K562 (cell line): ENCODE measurements around the gene C1RL. TPM values are rescaled to one million over a fixed set of nuclear protein-coding genes. Genes with fewer than 3 reads are reported as not detected.

Experiments used
- ATAC-seq: fragments of 200-7000 bp; cut with Tn5 transposase; 3 replicates; pipeline ENCODE4 v1.9.1; 2020; ENCODE audit warnings: moderate library complexity
- BruUV-seq: library from RNA; stranded (reverse); fragments of 400-500 nt; replicated peaks from 2 replicates; lab custom pipeline; 2021; lab: Mats Ljungman, UMichigan
- CTCF ChIA-PET: fragments of 300-600 bp; formaldehyde crosslinking; extraction: SDS; loops from one replicate; lab custom pipeline; 2021; ENCODE audit warnings: low intra/inter-chr PET ratio; lab: Yijun Ruan, JAX
- POLR2A ChIA-PET: fragments of 300-600, 350-650 bp; sonication (Branson Sonifier 250); formaldehyde crosslinking; extraction: SDS; loops from one replicate; lab custom pipeline; 2021; ENCODE audit warnings: antibody characterized with exemption, inconsistent platforms; lab: Yijun Ruan, JAX
- DNase-seq, 4 experiments: peaks; one replicate each; pipeline versions ENCODE4 v3.0.0 to v3.0.0-alpha.2; 2011 to 2018; ENCODE audit warnings: low spot score in 3 of 4, mixed read lengths in 3 of 4; ENCODE audit errors: extremely low read depth in 1 of 4
- FAIRE-seq: peaks from 2 replicates; lab custom pipeline; 2011; peaks lifted over from hg19 to GRCh38; lab: Jason Lieb, UNC
- H2AFZ ChIP-seq: 2 replicates; pipeline ENCODE4 v1.6.0; 2011; ENCODE audit warnings: low read depth, low read length, control low read depth, inconsistent platforms
- H3K27ac ChIP-seq: fragments of 200-600 bp; 3 replicates; pipeline ENCODE4 v1.8.0; 2011; ENCODE audit warnings: low read depth, mild to moderate bottlenecking, control low read depth, inconsistent platforms, low read length, moderate library complexity, mixed read lengths; ENCODE audit errors: extremely low read depth
- H3K27me3 ChIP-seq, 2 experiments: fragments of 300-600 bp in 1 of 2; 2 replicates in 1 of 2; 3 replicates in 1 of 2; pipeline versions ENCODE4 v1.6.0 to v1.8.0; 2011; ENCODE audit warnings: inconsistent platforms in 2 of 2, low read length in 2 of 2, mild to moderate bottlenecking in 1 of 2, mixed read lengths in 1 of 2, moderate library complexity in 1 of 2; ENCODE audit not compliant: control insufficient read depth in 2 of 2, insufficient read depth in 2 of 2
- H3K36me3 ChIP-seq: fragments of 300-600 bp; 3 replicates; pipeline ENCODE4 v1.8.0; 2011; ENCODE audit warnings: mild to moderate bottlenecking, low read length, inconsistent platforms; ENCODE audit not compliant: control insufficient read depth, insufficient read depth
- H3K4me1 ChIP-seq, 2 experiments: fragments of 200-600 bp in 1 of 2; replicated peaks in 1 of 2; 2 replicates in 1 of 2; 3 replicates in 1 of 2; pipeline versions ENCODE4 v1.5.1 to v1.8.0; 2011; ENCODE audit warnings: inconsistent platforms in 2 of 2, low read length in 2 of 2, mild to moderate bottlenecking in 1 of 2, mixed read lengths in 1 of 2, moderate library complexity in 1 of 2; ENCODE audit not compliant: control insufficient read depth in 2 of 2, insufficient read depth in 2 of 2
- H3K4me2 ChIP-seq: 2 replicates; pipeline ENCODE4 v1.6.1; 2011; ENCODE audit warnings: low read length, control low read depth, inconsistent platforms, mixed read lengths; ENCODE audit not compliant: insufficient read depth
- H3K4me3 ChIP-seq: fragments of 200-600 bp; sonication (generic), shearing (Covaris generic); 2 replicates; pipeline ENCODE4 v1.5.1; 2016; ENCODE audit warnings: control low read depth, inconsistent platforms
- H3K79me2 ChIP-seq: fragments of 200-600 bp; 3 replicates; pipeline ENCODE4 v1.8.0; 2011; ENCODE audit warnings: low read length, inconsistent platforms; ENCODE audit not compliant: control insufficient read depth, insufficient read depth
- H3K9ac ChIP-seq, 2 experiments: 2 replicates each; pipeline versions ENCODE4 v1.6.0 to v1.6.1; 2011; ENCODE audit warnings: low read depth in 2 of 2, low read length in 2 of 2, control low read depth in 1 of 2, inconsistent platforms in 1 of 2, mild to moderate bottlenecking in 1 of 2, mixed read lengths in 1 of 2; ENCODE audit not compliant: insufficient read depth in 1 of 2
- H3K9me1 ChIP-seq: one replicate; pipeline ENCODE4 v1.6.0; 2011; ENCODE audit warnings: inconsistent platforms, mild to moderate bottlenecking, low read length, moderate library complexity; ENCODE audit not compliant: control insufficient read depth, insufficient read depth
- H3K9me3 ChIP-seq: replicated peaks from 2 replicates; pipeline ENCODE4 v1.5.1; 2011; ENCODE audit warnings: low read depth, low read length, inconsistent platforms; ENCODE audit not compliant: control insufficient read depth, insufficient read depth
- H4K20me1 ChIP-seq: replicated peaks from 2 replicates; pipeline ENCODE4 v1.6.1; 2011; ENCODE audit warnings: low read length, inconsistent platforms, mixed read lengths; ENCODE audit not compliant: control insufficient read depth, insufficient read depth
- THAP12 ChIP-seq: fragments of 250-450 bp; sonication (Bioruptor Pico); IDR thresholded peaks from 2 replicates; pipeline ENCODE4 v1.9.0; 2021; ENCODE audit warnings: mild to moderate bottlenecking, inconsistent platforms
- ZNF586 ChIP-seq: fragments of 450-650 bp; formaldehyde crosslinking; conservative IDR thresholded peaks from 2 replicates; pipeline ENCODE4 v1.4.0; 2020; ENCODE audit warnings: mild to moderate bottlenecking, moderate library complexity
- WGBS: fragments of 100-300 bp; shearing (Covaris generic); methylation state at CpG from one replicate; pipeline ENCODE4 v1.1.6; 2016; ENCODE audit warnings: low coverage, mixed read lengths; ENCODE audit not compliant: insufficient coverage; ENCODE audit errors: missing lambda C conversion rate; 5-methylcytosine and 5-hydroxymethylcytosine counted together
- in situ Hi-C: fragments of 300-500 bp; cut with MboI; formaldehyde crosslinking; loops from 4 replicates; pipeline ENCODE4 v1.15.0; 2018; ENCODE audit warnings: inconsistent platforms, mixed read lengths
- intact Hi-C: fragments of 100-400 bp; cut with micrococcal nuclease; formaldehyde crosslinking; loops from 2 replicates; pipeline ENCODE4 v1.14.2; 2022
- polyA plus RNA-seq, 8 experiments: library from polyadenylated mRNA; depleted of rRNA in 4 of 8; stranded (reverse) in 5 of 8; unstranded in 3 of 8; fragments of >200 nt; fragmentation: Nextera tagmentation in 2 of 8; fragmentation: Illumina TruSeq in 1 of 8; extraction: Ambion mirVana in 2 of 8; extraction: Trizol in 1 of 8; gene quantifications; 2 replicates each; pipeline versions ENCODE4 v1.2.1 to v1.2.3, GENCODE V29; 2011 to 2014; ENCODE audit warnings: inconsistent platforms in 1 of 8, missing spikeins in 1 of 8
- total RNA-seq, 7 experiments: library from RNA; depleted of rRNA in 6 of 7; stranded (reverse); fragments of >200 nt in 6 of 7; fragmentation: Illumina TruSeq in 2 of 7; extraction: Trizol in 2 of 7; gene quantifications; 2 replicates each; pipeline versions ENCODE4 v1.2.1 to v1.2.3, GENCODE V29; 2011 to 2021; ENCODE audit warnings: low replicate concordance in 1 of 7

C1RL gene
- total and polyA plus RNA-seq, 9 of the 15 experiments (the other 6 are each of a cell fraction or from before 2014, with no cell fraction given): 1.4 to 10.7 (median 8.0) TPM

DNA sequence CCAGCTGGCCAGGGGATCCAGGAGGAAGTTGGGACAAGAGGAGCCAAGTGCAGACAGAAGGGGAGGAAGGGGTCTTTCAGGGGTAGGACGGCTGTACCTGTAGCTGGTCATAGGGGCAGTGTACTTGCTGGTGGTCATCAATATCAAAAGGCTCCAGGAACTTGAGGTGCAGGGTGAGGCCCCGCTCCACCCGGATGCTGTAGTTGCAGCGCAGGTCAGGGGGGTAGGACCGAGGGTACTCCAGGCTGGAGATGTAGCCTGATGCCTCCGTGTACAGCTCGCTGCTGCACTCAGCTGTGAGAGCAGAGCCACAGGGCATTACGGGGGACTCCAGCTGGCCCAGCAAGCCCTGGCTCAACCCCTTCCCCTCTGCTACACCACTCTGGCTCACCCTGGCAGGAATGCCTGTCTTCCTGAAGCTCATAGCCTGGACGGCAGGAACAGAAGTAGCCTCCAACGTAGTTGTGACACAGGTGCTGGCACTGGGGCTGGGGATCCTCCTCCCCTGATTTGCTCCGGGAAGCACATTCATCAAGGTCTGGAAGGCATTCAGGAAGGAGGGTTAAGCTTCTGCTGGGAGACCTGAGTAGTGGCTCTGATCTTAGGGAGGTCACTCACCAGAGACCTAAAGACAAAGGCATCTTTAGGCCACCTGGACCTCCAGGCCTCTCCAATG, 19.7 kb downstream of the C1RL start:
- POLR2A ChIA-PET: interaction anchor here (0.6 to 0.8 kb wide), 2 partner anchors 9 to 14 kb away, joined by 3 read pairs; no protein-coding TSS in a partner anchor
- intact Hi-C loops: no loop called here

More for the DNA sequence above, 19.7 kb downstream of the C1RL start:
- BruUV-seq: no TSS peak
- ATAC-seq: no peak
- WGBS: 28% methylated on average over 11 of the region's 11 CpGs
- H3K27ac ChIP-seq: no peak overlapping the region
- no peak overlapping the region for H3K4me2 ChIP-seq
- no peak overlapping the region for H2AFZ ChIP-seq
- H3K9me3 ChIP-seq: no peaks in the 10 kb centered on the region
- H3K9ac ChIP-seq: no peak overlapping the region
- no peaks in the 10 kb centered on the region for H3K9me1 ChIP-seq
- no peaks in the 10 kb centered on the region for H3K36me3 ChIP-seq
- H3K4me1 ChIP-seq: peaks cover 6 to 16% of the 10 kb centered on the region in 2 experiments; a peak in 3 of 5 replicates
- H3K79me2 ChIP-seq: no peaks in the 10 kb centered on the region
- TF ChIP-seq ZNF586 (CRISPR knock-in tag): no peak
- TF ChIP-seq THAP12: no peak
- TF ChIP-seq, all 486 proteins: peak for 0
- Histone ChIP-seq H4K20me1 (no peaks in the 10 kb centered on the region), H3K4me3 (no peak overlapping the region), H3K27me3 (no peaks in the 10 kb centered on the region; a peak in 2 of 5 replicates)
- DNase-seq (no peak), FAIRE-seq (no peak)
- CTCF ChIA-PET: no interaction called here
- in situ Hi-C loops: no loop called here
